SK-N-SH (cell line): ENCODE measurements around the gene KIF11.
"Not testable (repeated sequence)": the region's sequence is repeated elsewhere in the genome, so short reads cannot be mapped to it uniquely, and the experiment has no call there.

Experiments used
- EZH2phosphoT487 ChIP-seq: fragments of 200-600 bp; sonication (generic); IDR thresholded peaks from 2 replicates; pipeline ENCODE4 v1.6.1; 2017; ENCODE audit warnings: low read depth, mixed run types, mild to moderate bottlenecking, antibody characterized with exemption, moderate library complexity, borderline replicate concordance
- FOXM1 ChIP-seq: IDR thresholded peaks from 2 replicates; pipeline ENCODE4 v1.4.0; 2012; ENCODE audit warnings: low read depth, mild to moderate bottlenecking
- GABPA ChIP-seq: IDR thresholded peaks from 2 replicates; pipeline ENCODE4 v1.4.0; 2012; ENCODE audit warnings: low read depth, mild to moderate bottlenecking
- RAD21 ChIP-seq: IDR thresholded peaks from 2 replicates; pipeline ENCODE4 v1.6.1; 2012; ENCODE audit warnings: mild to moderate bottlenecking, low read length
- SIN3A ChIP-seq: IDR thresholded peaks from 2 replicates; pipeline ENCODE4 v1.6.1; 2012; ENCODE audit warnings: low read depth, mild to moderate bottlenecking, low read length, moderate library complexity, borderline replicate concordance
- TF ChIP-seq, protein P1 (sequence below): fragments of 200-600 bp; sonication (generic); IDR thresholded peaks from 2 replicates; pipeline ENCODE4 v1.6.1; 2017; ENCODE audit warnings: antibody characterized with exemption, mild to moderate bottlenecking, moderate library complexity
- TF ChIP-seq, protein P2 (sequence below): IDR thresholded peaks from 2 replicates; pipeline ENCODE4 v1.4.0; 2012; ENCODE audit warnings: low read depth, borderline replicate concordance

DNA sequence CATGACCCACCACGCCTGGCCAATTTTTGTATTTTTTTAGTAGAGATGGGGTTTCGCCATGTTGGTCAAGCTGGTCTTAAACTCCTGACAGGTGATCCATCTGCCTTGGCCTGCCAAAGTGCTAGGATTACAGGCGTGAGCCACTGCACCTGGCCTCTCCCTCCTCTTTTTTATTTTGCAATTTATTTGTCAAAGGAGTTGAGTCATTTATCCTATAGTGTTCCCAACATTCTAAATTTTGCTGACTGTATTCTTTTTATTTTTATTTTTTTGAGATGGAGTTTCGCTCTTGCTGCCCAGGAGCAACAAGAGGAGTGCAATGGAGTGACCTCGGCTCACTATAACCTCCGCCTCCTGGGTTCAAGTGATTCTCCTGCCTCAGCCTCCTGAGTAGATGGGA lies 10.6 kb upstream of the KIF11 start:
- TF ChIP-seq, protein P1, sequence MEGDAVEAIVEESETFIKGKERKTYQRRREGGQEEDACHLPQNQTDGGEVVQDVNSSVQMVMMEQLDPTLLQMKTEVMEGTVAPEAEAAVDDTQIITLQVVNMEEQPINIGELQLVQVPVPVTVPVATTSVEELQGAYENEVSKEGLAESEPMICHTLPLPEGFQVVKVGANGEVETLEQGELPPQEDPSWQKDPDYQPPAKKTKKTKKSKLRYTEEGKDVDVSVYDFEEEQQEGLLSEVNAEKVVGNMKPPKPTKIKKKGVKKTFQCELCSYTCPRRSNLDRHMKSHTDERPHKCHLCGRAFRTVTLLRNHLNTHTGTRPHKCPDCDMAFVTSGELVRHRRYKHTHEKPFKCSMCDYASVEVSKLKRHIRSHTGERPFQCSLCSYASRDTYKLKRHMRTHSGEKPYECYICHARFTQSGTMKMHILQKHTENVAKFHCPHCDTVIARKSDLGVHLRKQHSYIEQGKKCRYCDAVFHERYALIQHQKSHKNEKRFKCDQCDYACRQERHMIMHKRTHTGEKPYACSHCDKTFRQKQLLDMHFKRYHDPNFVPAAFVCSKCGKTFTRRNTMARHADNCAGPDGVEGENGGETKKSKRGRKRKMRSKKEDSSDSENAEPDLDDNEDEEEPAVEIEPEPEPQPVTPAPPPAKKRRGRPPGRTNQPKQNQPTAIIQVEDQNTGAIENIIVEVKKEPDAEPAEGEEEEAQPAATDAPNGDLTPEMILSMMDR = not testable (repeated sequence)
- TF ChIP-seq, protein P2, sequence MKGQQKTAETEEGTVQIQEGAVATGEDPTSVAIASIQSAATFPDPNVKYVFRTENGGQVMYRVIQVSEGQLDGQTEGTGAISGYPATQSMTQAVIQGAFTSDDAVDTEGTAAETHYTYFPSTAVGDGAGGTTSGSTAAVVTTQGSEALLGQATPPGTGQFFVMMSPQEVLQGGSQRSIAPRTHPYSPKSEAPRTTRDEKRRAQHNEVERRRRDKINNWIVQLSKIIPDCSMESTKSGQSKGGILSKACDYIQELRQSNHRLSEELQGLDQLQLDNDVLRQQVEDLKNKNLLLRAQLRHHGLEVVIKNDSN = not testable (repeated sequence)
- not testable (repeated sequence) for TF ChIP-seq GABPA, RAD21, SIN3A, EZH2phosphoT487, FOXM1
